Suprapubic skin (tissue), 3 donors: Measurements from ENCODE around the gene CHRNA4.

Source experiments
- POLR2A ChIP-seq, 2 donors: fragments of 450-650 bp; IDR thresholded peaks; one replicate each; pipeline ENCODE4 v1.6.1; 2017; ENCODE audit warnings: antibody characterized with exemption in 2 of 2, mild to moderate bottlenecking in 2 of 2, moderate library complexity in 2 of 2
- TF ChIP-seq, protein P1 (sequence below), 2 donors: fragments of 200-600 bp in 1 of 2; fragments of 450-650 bp in 1 of 2; sonication (generic) in 1 of 2; IDR thresholded peaks; one replicate each; pipeline ENCODE4 v1.5.1; 2016 to 2019; ENCODE audit warnings: antibody characterized with exemption in 2 of 2, mild to moderate bottlenecking in 1 of 2, moderate library complexity in 1 of 2

DNA sequence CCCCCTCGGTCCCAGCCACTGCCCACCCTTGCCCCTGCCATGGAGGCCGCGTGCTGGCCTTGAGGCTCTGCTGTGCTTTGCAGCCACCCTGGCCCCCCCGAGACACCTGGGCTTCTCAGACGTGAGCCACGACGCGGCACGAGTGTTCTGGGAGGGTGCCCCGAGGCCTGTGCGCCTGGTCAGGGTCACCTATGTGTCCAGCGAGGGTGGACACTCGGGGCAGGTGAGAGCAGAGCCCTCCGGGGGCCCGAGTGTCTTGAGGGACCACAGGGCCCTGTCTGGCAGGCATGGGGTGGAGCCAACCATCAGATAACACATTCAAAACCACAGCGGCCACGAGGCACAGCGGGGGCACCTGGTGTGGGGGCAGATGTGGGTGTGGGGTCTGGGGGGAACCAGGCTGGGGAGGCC, 49.3 kb downstream of the CHRNA4 start:
- TF ChIP-seq, protein P1, sequence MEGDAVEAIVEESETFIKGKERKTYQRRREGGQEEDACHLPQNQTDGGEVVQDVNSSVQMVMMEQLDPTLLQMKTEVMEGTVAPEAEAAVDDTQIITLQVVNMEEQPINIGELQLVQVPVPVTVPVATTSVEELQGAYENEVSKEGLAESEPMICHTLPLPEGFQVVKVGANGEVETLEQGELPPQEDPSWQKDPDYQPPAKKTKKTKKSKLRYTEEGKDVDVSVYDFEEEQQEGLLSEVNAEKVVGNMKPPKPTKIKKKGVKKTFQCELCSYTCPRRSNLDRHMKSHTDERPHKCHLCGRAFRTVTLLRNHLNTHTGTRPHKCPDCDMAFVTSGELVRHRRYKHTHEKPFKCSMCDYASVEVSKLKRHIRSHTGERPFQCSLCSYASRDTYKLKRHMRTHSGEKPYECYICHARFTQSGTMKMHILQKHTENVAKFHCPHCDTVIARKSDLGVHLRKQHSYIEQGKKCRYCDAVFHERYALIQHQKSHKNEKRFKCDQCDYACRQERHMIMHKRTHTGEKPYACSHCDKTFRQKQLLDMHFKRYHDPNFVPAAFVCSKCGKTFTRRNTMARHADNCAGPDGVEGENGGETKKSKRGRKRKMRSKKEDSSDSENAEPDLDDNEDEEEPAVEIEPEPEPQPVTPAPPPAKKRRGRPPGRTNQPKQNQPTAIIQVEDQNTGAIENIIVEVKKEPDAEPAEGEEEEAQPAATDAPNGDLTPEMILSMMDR (IDR thresholded peaks at IDR 0.05): no peak
- no peak for TF ChIP-seq POLR2A (IDR thresholded peaks at IDR 0.05)
